HG02885 (cell line): Measurements from ENCODE around the gene OGFOD3.

Experiments used
- ATAC-seq: cut with Tn5 transposase; IDR thresholded peaks from one replicate; pipeline ENCODE4 v1.9.1; 2021; ENCODE audit warnings: mild to moderate bottlenecking; ENCODE audit not compliant: unreplicated experiment, poor library complexity

OGFOD3 gene

GRCh38 chr17:82447876-82448275 is 29.5 kb upstream of the OGFOD3 start:
- ATAC-seq, result no peak

- ATAC-seq, result no peak
Measured at GRCh38 chr17:82446649-82447048, 28.3 kb upstream of the OGFOD3 start.

GRCh38 chr17:82446124-82446523 is 27.7 kb upstream of the OGFOD3 start:
- ATAC-seq, result no peak

- ATAC-seq, result no peak
Measured at GRCh38 chr17:82445542-82445941, 27.2 kb upstream of the OGFOD3 start.

- ATAC-seq, result no peak
Measured at GRCh38 chr17:82444941-82445521, 26.6 kb upstream of the OGFOD3 start.

GRCh38 chr17:82444284-82444893 is 26.0 kb upstream of the OGFOD3 start:
- no peak for ATAC-seq

- ATAC-seq, result no peak
Measured at GRCh38 chr17:82443465-82444283, 25.3 kb upstream of the OGFOD3 start.

- no peak for ATAC-seq
Measured at GRCh38 chr17:82442643-82443464, 24.5 kb upstream of the OGFOD3 start.

GRCh38 chr17:82441691-82442487 is 23.5 kb upstream of the OGFOD3 start:
- no peak for ATAC-seq

- ATAC-seq, result no peak
Measured at GRCh38 chr17:82440991-82441627, 22.7 kb upstream of the OGFOD3 start.

- ATAC-seq, result no peak
Measured at GRCh38 chr17:82440469-82440981, 22.1 kb upstream of the OGFOD3 start.

- ATAC-seq, result no peak
Measured at GRCh38 chr17:82439829-82440365, 21.5 kb upstream of the OGFOD3 start.

- no peak for ATAC-seq
Measured at GRCh38 chr17:82439194-82439828, 20.9 kb upstream of the OGFOD3 start.

GRCh38 chr17:82438401-82439193 is 20.2 kb upstream of the OGFOD3 start:
- ATAC-seq, result no peak

- no peak for ATAC-seq
Measured at GRCh38 chr17:82437325-82437668, 18.9 kb upstream of the OGFOD3 start.

GRCh38 chr17:82436601-82437324 is 18.4 kb upstream of the OGFOD3 start:
- no peak for ATAC-seq
